Spinal cord (tissue), 10 donors: ENCODE measurements around the gene CNNM4. TPM values are rescaled to one million over a fixed set of nuclear protein-coding genes. Genes with fewer than 3 reads are reported as not detected.

Experiments
- DNase-seq, 6 donors: peaks; one replicate each; pipeline versions ENCODE4 v3.0.0 to v3.0.0-alpha.2; 2013 to 2015; ENCODE audit warnings: low spot score in 6 of 6, low read depth in 4 of 6
- H3K27ac ChIP-seq: one replicate; pipeline ENCODE4 v1.5.1; 2013; ENCODE audit warnings: low read depth, low read length, control low read depth
- H3K27me3 ChIP-seq: one replicate; pipeline ENCODE4 v1.6.1; 2013; ENCODE audit warnings: low read length; ENCODE audit not compliant: control insufficient read depth, insufficient read depth
- H3K36me3 ChIP-seq: one replicate; pipeline ENCODE4 v1.6.1; 2013; ENCODE audit warnings: low read length; ENCODE audit not compliant: control insufficient read depth, insufficient read depth
- H3K4me1 ChIP-seq: one replicate; pipeline ENCODE4 v1.6.1; 2013; ENCODE audit warnings: low read length; ENCODE audit not compliant: control insufficient read depth, insufficient read depth
- H3K4me3 ChIP-seq: one replicate; pipeline ENCODE4 v1.5.1; 2013; ENCODE audit warnings: low read depth, low read length, control low read depth
- H3K9me3 ChIP-seq: one replicate; pipeline ENCODE4 v1.6.1; 2013; ENCODE audit warnings: low read length; ENCODE audit not compliant: control insufficient read depth, insufficient read depth
- WGBS: methylation state at CpG from one replicate; pipeline ENCODE4 v1.1.5; 2013; ENCODE audit warnings: missing lambda C conversion rate; ENCODE audit not compliant: insufficient coverage; 5-methylcytosine and 5-hydroxymethylcytosine counted together
- polyA plus RNA-seq, 2 donors: library from polyadenylated mRNA; unstranded; fragments of 120-200 nt; gene quantifications; one replicate each; pipeline ENCODE4 v1.2.1, GENCODE V29; 2013; ENCODE audit not compliant: insufficient read length in 2 of 2
- total RNA-seq, 2 donors: library from RNA; depleted of rRNA in 1 of 2; stranded (reverse); fragments of 120-200 nt in 1 of 2; fragments of >200 nt in 1 of 2; gene quantifications; one replicate each; pipeline versions ENCODE4 v1.2.3 to v1.2.4, GENCODE V29; 2013 to 2014
- donor health status: healthy.

Gene CNNM4
- total and polyA plus RNA-seq, 4 donors, result 5.1 to 12.6 (median 7.4) TPM

- no peaks in the 10 kb centered on the region for H3K9me3 ChIP-seq
- no peak overlapping the region for H3K27ac ChIP-seq
- H3K4me3 ChIP-seq, result no peak overlapping the region
- no peaks in the 10 kb centered on the region for H3K27me3 ChIP-seq
- 94% methylated on average over 5 of the region's 9 CpGs for WGBS
- H3K36me3 ChIP-seq, result peaks cover 10% of the 10 kb centered on the region
- H3K4me1 ChIP-seq, result peaks cover 35% of the 10 kb centered on the region
- DNase-seq, result no peak
Measured at GRCh38 chr2:96767135-96767871, 6.6 kb downstream of the CNNM4 start.

- Histone ChIP-seq H3K9me3 (no peaks in the 10 kb centered on the region), H3K27ac (no peak overlapping the region), H3K4me1 (peaks cover 27% of the 10 kb centered on the region), H3K36me3 (peaks cover 14% of the 10 kb centered on the region), H3K4me3 (no peak overlapping the region), H3K27me3 (no peaks in the 10 kb centered on the region)
- no peak for DNase-seq
- 90% methylated on average over 8 of the region's 8 CpGs for WGBS
Measured at GRCh38 chr2:96768083-96768561, 7.4 kb downstream of the CNNM4 start.

- H3K36me3 ChIP-seq, result peaks cover 16% of the 10 kb centered on the region
- no peak overlapping the region for H3K27ac ChIP-seq
- DNase-seq, result peak in 1 of 6 donors; percentile 37
- WGBS, result 35% methylated on average over 6 of the region's 7 CpGs
- no peaks in the 10 kb centered on the region for H3K9me3 ChIP-seq
- H3K4me1 ChIP-seq, result peaks cover 10% of the 10 kb centered on the region
- H3K4me3 ChIP-seq, result no peak overlapping the region
- H3K27me3 ChIP-seq, result no peaks in the 10 kb centered on the region
Measured at GRCh38 chr2:96769814-96770213, 9.1 kb downstream of the CNNM4 start.

DNA sequence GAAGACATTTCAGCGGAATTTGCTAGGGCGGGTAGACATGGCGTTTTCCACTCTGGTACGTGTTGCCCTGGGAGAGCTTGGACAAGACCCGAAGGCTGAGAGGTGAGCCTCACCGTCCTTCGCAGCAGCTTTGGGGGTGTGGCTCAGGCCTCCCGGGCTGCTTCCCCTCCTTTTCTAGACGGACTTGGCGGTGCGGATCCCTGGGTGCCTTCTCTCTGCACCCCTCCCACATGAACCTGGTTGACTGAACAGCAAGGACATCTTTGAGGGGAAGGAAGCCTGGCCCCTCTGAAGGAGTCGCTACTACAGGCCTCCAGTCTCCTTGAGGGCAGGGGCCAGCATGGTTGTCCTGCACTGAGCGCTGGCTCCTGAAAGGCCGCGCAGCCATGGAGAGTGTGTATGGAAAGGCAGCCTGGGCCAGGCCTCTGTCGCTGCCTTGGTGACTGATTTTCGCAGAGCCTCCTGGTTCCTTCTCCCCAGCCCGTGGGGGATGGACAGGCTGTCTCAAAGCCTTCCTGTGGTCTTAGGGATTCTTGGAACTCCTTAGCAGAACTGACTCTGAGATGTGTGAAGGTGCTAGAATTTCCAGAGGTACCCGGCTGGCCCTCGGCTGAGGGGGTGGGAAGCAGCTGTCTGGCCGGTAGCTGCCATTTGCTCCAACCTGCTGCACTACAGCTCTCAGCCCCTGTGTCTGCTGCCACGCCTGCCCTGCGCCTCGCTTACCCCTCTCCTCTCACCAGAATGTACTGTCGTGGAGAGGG is 9.9 kb downstream of the CNNM4 start:
- no peak overlapping the region for H3K27ac ChIP-seq

DNA sequence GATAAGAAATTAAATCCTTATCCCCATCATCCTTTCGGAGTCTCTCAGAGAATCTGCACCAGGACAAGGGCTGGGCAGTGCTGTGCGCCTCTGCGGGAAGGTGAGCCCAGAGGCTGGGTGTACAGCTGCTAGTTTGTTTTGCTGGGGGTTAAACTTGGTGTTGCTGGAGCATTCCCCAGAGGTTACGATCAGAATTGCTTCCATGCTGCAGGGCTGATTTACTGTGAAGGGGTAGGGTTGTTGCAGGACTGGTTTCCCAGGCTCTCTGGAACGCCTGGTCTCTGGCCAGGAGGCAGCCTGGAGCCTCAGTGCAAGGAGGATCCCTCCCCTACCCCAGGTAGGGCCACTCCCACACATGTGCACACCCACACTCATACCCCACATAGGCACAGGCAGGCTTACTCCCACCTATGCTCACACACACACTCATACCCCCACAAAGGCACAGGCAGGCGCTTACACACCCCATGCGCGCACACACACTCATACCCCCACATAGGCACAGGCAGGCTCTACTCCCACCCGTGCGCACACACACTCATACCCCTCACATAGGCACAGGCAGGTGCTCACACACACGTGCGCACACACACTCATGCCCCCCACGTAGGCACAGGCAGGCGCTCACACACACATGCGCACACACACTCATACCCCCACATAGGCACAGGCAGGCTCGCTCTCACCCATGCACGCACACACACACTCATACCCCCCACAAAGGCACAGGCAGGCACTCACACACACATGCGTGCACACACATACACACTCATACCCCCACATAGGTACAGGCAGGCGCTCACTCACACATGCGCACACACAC is 11.3 kb downstream of the CNNM4 start:
- DNase-seq, result no peak
- Histone ChIP-seq H3K27me3 (no peaks in the 10 kb centered on the region), H3K4me1 (peaks cover 6% of the 10 kb centered on the region), H3K36me3 (peaks cover 16% of the 10 kb centered on the region), H3K27ac (no peak overlapping the region), H3K4me3 (no peak overlapping the region), H3K9me3 (no peaks in the 10 kb centered on the region)
- WGBS, result 94% methylated on average over 16 of the region's 20 CpGs

More for the DNA sequence above, 9.9 kb downstream of the CNNM4 start:
- H3K4me1 ChIP-seq, result peaks cover 10% of the 10 kb centered on the region
- H3K36me3 ChIP-seq, result peaks cover 16% of the 10 kb centered on the region
- 88% methylated on average over 20 of the region's 25 CpGs for WGBS
- DNase-seq, result no peak
- H3K27me3 ChIP-seq, result no peaks in the 10 kb centered on the region
- H3K4me3 ChIP-seq, result no peak overlapping the region
- no peaks in the 10 kb centered on the region for H3K9me3 ChIP-seq

GRCh38 chr2:96772903-96773671 is 12.4 kb downstream of the CNNM4 start:
- H3K27me3 ChIP-seq, result no peaks in the 10 kb centered on the region
- 100% methylated on average over 4 of the region's 12 CpGs for WGBS
- peaks cover 6% of the 10 kb centered on the region for H3K4me1 ChIP-seq
- no peak overlapping the region for H3K4me3 ChIP-seq
- DNase-seq, result no peak
- H3K36me3 ChIP-seq, result peaks cover 19% of the 10 kb centered on the region
- H3K27ac ChIP-seq, result no peak overlapping the region
- H3K9me3 ChIP-seq, result no peaks in the 10 kb centered on the region

DNA sequence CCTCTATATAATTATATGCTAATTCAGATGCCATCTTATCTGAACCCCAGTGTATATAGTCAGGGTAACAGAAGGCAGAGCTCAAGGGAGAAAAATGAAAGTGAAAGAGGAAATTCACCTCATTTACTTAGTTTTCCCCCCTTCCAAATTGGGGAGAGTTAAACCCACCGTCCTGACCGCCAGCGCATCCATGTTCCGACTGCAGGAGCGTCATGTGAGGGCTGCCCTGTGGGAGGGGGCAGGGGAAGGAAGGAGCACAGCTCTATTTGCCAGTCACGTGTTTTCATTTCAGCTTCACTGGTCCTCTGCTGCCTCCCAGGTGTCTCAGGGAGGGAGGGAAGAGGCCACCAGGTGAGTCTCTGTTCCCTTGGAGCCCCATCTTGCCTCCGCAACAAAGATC is 13.2 kb downstream of the CNNM4 start:
- peaks cover 6% of the 10 kb centered on the region for H3K4me1 ChIP-seq
- no peak overlapping the region for H3K4me3 ChIP-seq
- no peak for DNase-seq
- no peak overlapping the region for H3K27ac ChIP-seq
- peaks cover 19% of the 10 kb centered on the region for H3K36me3 ChIP-seq
- H3K27me3 ChIP-seq, result no peaks in the 10 kb centered on the region
- 80% methylated on average over 6 of the region's 7 CpGs for WGBS
- no peaks in the 10 kb centered on the region for H3K9me3 ChIP-seq

GRCh38 chr2:96775160-96775559 is 14.5 kb downstream of the CNNM4 start:
- Histone ChIP-seq H3K4me1 (no peaks in the 10 kb centered on the region), H3K36me3 (peaks cover 19% of the 10 kb centered on the region), H3K27ac (no peak overlapping the region), H3K9me3 (no peaks in the 10 kb centered on the region), H3K4me3 (no peak overlapping the region), H3K27me3 (no peaks in the 10 kb centered on the region)
- DNase-seq, result no peak
- no CpG with 5 or more reads among the region's 1 CpG for WGBS

DNA sequence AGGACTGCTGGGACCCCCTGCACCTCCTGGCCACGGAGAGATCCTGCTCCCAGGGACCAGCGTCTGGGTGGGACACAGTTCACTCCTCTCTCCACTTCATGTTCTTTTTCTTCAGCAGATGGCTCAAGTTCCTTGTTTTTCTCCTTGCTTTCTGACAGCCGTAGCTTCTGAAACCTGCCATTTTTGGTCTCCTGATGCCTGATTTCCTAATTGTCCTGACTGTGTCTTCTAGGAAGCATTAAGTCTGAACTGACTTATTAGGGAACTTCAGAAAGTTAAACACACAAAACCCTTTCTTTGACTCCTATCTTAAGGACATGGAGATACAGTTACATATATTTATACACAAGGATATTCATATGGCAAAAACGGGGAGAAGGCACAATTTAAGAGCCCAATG is 22.7 kb downstream of the CNNM4 start:
- H3K27me3 ChIP-seq, result no peaks in the 10 kb centered on the region
- peaks cover 3% of the 10 kb centered on the region for H3K4me1 ChIP-seq
- H3K9me3 ChIP-seq, result no peaks in the 10 kb centered on the region
- no peak overlapping the region for H3K4me3 ChIP-seq
- no peak overlapping the region for H3K27ac ChIP-seq
- 81% methylated on average over 2 of the region's 4 CpGs for WGBS
- no peak for DNase-seq
- peaks cover 2% of the 10 kb centered on the region for H3K36me3 ChIP-seq
